MM.1S (cell line): Measurements from ENCODE around the gene C16orf54.

ENCODE experiments used
- CTCF ChIP-seq: fragments of 300-600 bp; sonication (generic); IDR thresholded peaks from 2 replicates; pipeline ENCODE4 v1.5.1; 2016; ENCODE audit warnings: antibody characterized with exemption, low read length, mixed read lengths
- EZH2 ChIP-seq: fragments of 300-600 bp; sonication (generic); optimal IDR thresholded peaks from 2 replicates; pipeline ENCODE3; 2017; ENCODE audit warnings: low read depth, mild to moderate bottlenecking, antibody characterized with exemption, low read length, mixed read lengths

GRCh38 chr16:29789775-29790182, 44.0 kb upstream of the C16orf54 start:
- TF ChIP-seq CTCF (no peak), EZH2 (no peak)
